Stimulated activated CD4-positive, alpha-beta T cell treated with anti-CD3 and anti-CD28 coated beads, Interleukin-2, amount 100 ng/mL, for 48 hours (primary cell): ENCODE measurements around the gene SANBR.

Source experiments
- DNase-seq, 2 donors: peaks; one replicate each; pipeline ENCODE4 v3.0.0-alpha.2; 2020

The SANBR gene

DNA sequence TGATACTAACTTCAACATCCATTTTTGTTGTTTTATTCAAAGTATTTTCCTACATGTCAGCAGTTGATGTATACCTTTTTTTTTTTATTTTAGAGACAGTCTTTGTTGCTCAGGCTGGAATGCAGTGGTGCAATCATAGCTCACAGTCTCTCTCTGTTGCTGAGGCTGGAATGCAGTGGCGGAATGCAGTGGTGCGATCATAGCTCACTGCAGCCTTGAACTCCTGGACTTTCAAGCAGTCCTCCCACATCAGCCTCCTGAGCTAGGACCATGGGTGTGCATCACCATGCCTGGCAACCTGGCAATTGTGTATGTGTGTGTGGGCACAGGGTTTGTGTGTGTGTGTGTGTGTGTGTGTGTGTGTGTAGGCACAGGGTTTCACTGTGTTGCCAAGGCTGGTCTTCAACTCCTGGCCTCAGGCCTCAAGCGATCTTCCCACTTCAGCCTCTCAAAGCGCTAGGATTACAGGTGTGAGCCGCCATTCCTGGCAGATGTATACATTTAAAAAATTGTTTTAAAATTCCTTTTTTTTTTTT, 24.8 kb downstream of the SANBR start:
- DNase-seq = no peak

- no peak for DNase-seq
Observed at GRCh38 chr2:61091485-61091884, 25.8 kb downstream of the SANBR start.

DNA sequence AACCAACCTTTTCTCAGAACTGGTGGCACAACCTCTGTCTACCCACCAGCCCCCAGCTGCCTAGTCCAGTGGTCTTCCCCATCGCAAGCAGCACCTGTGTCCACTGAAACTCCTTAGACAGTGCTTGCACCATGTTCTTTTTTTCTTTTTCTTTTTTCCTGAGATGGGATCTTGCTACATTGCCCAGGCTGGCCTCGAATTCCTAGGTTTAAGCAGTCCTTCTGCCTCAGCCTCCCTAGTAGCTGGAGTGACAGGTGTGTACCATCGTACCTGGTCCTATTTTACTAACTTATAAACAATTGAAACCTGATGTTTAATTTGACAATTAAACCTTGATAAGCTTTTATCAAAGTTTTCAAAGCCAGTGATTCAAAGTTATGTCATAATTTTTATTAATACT, 30.8 kb downstream of the SANBR start:
- DNase-seq = no peak

DNA sequence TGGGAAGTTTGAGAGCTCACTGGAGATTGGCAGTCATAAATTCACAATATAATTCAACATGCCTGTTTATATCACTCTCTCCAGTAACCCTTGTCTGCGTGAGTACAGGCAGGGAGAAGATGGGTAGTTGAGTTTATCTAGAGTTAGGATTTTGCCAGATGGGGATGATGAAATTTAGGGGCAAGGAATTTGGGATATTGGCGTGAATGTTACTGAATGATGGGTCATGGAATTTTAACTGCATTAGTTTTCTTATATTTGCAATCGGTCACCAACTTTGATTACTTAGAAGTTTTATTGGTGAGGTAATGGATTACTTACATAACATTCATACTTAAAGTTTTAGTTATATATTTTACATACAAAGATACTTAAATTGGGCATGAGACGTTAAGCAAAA, 35.1 kb downstream of the SANBR start:
- DNase-seq = no peak

- no peak for DNase-seq
Observed at GRCh38 chr2:61109291-61109690, 43.6 kb downstream of the SANBR start.

DNA sequence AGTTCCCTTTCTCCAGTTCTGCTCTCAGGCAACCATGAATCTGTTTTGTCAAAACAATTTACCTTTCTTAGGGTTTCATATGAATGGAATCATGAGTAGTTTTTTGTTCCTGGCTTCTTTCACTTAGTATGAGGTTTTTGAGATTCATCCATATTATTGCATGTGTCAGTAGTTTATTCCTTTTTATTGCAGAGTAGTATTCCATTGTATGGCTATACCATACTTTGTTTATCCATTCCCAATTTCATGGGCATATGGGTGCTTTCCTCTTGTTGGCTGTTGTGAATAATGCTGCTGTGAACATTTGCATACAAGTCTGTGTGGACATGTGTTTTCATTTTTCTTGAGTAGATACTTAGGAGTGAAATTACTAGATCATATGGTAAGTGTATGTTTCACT, 46.0 kb downstream of the SANBR start:
- no peak for DNase-seq

- DNase-seq = no peak
Observed at GRCh38 chr2:61114147-61114546, 48.5 kb downstream of the SANBR start.
